ENCODE measurements around the gene PBRM1. TPM values are rescaled to one million over a fixed set of nuclear protein-coding genes. Genes with fewer than 3 reads are reported as not detected.

The PBRM1 gene
- total and polyA plus RNA-seq, 2 of the 13 experiments (the other 11 are each of a cell fraction or from before 2014, with no cell fraction given), result 10.9 to 33.2 TPM

DNA sequence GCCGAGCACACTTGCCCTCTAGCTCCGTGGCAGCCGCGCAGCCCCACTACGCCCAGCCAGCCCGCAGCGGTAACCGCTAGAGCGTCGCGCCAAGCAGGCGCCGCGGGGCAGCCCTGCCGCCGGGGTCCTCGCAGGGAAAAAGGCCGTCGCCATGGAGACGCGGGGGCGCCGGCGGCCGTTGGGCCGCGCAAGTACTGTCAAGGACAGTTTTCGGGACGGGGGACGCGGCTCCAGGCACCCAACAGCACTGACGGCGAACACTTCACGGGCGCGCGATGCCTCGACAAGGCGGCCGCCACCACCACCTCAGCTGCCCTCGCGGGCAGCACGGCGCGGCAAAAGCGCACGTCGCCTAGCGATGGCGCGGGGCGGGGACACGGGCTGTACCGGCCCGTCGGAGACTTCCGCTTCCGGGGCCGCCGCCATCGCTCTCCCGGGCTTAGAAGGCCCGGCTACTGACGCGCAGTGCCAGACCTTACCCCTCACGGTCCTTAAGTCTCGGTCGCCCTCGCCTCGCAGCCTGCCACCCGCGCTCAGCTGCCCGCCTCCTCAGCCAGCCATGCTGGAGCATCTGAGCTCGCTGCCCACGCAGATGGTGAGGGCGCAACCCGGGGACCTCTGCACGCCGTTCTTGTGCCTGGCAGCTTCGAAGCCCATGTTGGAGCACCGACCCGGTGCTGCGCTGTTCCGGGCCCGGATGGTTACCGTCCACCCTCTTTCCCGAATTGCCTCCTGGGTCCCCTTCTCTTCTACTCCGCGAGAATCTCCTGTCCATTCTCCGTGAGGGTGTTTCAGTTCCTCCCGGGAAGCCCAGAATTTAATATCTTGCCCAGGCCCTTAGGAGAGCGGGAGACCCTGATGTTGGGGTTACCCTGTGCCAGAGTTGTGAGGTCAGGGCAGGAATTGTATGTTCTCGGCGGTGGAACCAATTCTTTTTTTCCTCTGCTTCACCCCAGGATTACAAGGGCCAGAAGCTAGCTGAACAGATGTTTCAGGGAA lies 20.3 kb upstream of the PBRM1 start, which contains the start of the genes GLT8D1 and SPCS1 (continued):
- TF ChIP-seq, protein P1, sequence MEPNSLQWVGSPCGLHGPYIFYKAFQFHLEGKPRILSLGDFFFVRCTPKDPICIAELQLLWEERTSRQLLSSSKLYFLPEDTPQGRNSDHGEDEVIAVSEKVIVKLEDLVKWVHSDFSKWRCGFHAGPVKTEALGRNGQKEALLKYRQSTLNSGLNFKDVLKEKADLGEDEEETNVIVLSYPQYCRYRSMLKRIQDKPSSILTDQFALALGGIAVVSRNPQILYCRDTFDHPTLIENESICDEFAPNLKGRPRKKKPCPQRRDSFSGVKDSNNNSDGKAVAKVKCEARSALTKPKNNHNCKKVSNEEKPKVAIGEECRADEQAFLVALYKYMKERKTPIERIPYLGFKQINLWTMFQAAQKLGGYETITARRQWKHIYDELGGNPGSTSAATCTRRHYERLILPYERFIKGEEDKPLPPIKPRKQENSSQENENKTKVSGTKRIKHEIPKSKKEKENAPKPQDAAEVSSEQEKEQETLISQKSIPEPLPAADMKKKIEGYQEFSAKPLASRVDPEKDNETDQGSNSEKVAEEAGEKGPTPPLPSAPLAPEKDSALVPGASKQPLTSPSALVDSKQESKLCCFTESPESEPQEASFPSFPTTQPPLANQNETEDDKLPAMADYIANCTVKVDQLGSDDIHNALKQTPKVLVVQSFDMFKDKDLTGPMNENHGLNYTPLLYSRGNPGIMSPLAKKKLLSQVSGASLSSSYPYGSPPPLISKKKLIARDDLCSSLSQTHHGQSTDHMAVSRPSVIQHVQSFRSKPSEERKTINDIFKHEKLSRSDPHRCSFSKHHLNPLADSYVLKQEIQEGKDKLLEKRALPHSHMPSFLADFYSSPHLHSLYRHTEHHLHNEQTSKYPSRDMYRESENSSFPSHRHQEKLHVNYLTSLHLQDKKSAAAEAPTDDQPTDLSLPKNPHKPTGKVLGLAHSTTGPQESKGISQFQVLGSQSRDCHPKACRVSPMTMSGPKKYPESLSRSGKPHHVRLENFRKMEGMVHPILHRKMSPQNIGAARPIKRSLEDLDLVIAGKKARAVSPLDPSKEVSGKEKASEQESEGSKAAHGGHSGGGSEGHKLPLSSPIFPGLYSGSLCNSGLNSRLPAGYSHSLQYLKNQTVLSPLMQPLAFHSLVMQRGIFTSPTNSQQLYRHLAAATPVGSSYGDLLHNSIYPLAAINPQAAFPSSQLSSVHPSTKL (CRISPR knock-in tag; IDR thresholded peaks at IDR 0.05), result 0 out of 2 replicates have a peak, but pooled peaks have one; percentile 11
- TF ChIP-seq IKZF4 (CRISPR knock-in tag; IDR thresholded peaks at IDR 0.05; ENCODE audit: borderline replicate concordance, low read depth, not compliant biosample characterization) (peak; percentile 38), HNF4A (CRISPR knock-in tag; IDR thresholded peaks at IDR 0.05) (peak; percentile 20; the same call in 1 of the 2 replicates), ARID2 (CRISPR knock-in tag; IDR thresholded peaks at IDR 0.05; ENCODE audit: borderline replicate concordance) (peak; percentile 28; the same call in 1 of the 2 replicates), TMF1 (CRISPR knock-in tag; IDR thresholded peaks at IDR 0.05; ENCODE audit: low read depth) (peak; percentile 33), ZNF121 (CRISPR knock-in tag; IDR thresholded peaks at IDR 0.05) (peak; percentile 65; the same call in 1 of the 2 replicates), HNRNPH1 (optimal IDR thresholded peaks at IDR 0.05; ENCODE audit: low read depth, low read length) (no peak), ZNF350 (CRISPR knock-in tag; IDR thresholded peaks at IDR 0.05; ENCODE audit: borderline replicate concordance, low read depth) (peak; percentile 68), KDM3A (CRISPR knock-in tag; IDR thresholded peaks at IDR 0.05; ENCODE audit: low read depth) (peak; percentile 73; the same call in 1 of the 2 replicates), EP300 (IDR thresholded peaks at IDR 0.05; ENCODE audit: low read depth in 2 of 2, low read length in 2 of 2) (0 out of 4 replicates have a peak, but pooled peaks of 1 of the 2 experiments have one; percentile 14), EP300 (CRISPR knock-in tag; IDR thresholded peaks at IDR 0.05; ENCODE audit: borderline replicate concordance) (0 out of 2 replicates have a peak, but pooled peaks have one; percentile 43), JUND (CRISPR knock-in tag; IDR thresholded peaks at IDR 0.05) (no peak), ZNF143 (CRISPR knock-in tag; IDR thresholded peaks at IDR 0.05) (no peak)
- TF ChIP-seq, protein P2, sequence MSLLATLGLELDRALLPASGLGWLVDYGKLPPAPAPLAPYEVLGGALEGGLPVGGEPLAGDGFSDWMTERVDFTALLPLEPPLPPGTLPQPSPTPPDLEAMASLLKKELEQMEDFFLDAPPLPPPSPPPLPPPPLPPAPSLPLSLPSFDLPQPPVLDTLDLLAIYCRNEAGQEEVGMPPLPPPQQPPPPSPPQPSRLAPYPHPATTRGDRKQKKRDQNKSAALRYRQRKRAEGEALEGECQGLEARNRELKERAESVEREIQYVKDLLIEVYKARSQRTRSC (CRISPR knock-in tag; IDR thresholded peaks at IDR 0.05; ENCODE audit: low read depth), result peak; percentile 75; the same call in 1 of the 2 replicates
- TF ChIP-seq, protein P3, sequence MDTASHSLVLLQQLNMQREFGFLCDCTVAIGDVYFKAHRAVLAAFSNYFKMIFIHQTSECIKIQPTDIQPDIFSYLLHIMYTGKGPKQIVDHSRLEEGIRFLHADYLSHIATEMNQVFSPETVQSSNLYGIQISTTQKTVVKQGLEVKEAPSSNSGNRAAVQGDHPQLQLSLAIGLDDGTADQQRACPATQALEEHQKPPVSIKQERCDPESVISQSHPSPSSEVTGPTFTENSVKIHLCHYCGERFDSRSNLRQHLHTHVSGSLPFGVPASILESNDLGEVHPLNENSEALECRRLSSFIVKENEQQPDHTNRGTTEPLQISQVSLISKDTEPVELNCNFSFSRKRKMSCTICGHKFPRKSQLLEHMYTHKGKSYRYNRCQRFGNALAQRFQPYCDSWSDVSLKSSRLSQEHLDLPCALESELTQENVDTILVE (CRISPR knock-in tag; IDR thresholded peaks at IDR 0.05), result peak; percentile 58; the same call in 1 of the 2 replicates
- TF ChIP-seq, protein P4, sequence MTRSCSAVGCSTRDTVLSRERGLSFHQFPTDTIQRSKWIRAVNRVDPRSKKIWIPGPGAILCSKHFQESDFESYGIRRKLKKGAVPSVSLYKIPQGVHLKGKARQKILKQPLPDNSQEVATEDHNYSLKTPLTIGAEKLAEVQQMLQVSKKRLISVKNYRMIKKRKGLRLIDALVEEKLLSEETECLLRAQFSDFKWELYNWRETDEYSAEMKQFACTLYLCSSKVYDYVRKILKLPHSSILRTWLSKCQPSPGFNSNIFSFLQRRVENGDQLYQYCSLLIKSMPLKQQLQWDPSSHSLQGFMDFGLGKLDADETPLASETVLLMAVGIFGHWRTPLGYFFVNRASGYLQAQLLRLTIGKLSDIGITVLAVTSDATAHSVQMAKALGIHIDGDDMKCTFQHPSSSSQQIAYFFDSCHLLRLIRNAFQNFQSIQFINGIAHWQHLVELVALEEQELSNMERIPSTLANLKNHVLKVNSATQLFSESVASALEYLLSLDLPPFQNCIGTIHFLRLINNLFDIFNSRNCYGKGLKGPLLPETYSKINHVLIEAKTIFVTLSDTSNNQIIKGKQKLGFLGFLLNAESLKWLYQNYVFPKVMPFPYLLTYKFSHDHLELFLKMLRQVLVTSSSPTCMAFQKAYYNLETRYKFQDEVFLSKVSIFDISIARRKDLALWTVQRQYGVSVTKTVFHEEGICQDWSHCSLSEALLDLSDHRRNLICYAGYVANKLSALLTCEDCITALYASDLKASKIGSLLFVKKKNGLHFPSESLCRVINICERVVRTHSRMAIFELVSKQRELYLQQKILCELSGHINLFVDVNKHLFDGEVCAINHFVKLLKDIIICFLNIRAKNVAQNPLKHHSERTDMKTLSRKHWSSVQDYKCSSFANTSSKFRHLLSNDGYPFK (CRISPR knock-in tag; IDR thresholded peaks at IDR 0.05; ENCODE audit: borderline replicate concordance), result peak; percentile 92
